ENCODE results near the gene RGS8.

DNA sequence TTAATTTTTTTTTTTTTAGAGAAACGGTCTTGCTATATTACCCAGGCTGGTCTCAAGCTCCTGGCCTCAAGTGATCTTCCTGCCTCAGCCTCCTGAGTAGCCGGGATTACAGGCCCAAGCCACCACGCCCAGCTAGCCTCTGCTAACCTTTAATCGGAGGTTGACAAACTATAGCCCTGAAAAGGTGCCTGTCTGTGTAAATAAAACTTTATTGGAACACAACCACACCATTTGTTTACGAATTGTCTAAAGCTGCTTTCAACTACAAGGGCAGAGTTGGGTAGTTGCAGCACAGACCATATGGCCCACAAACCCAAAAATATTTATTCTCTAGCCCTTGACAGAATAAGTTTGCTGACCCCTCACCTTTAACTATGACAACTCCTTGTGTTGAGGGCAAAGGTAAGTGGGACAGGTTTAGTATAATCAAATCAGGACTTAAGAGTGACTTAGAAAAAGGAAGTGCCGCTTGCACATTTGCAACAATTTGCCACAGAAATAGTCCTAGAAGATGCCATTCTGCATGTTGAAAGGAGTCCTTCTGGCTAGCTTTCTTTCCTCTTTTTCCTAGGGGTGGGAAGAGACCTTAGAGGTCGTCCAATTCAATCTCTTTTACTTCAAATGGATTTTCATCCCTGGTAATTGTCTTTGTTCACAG is 16.4 kb downstream of the RGS8 start:
- no peak for TF ChIP-seq CTCF (IDR thresholded peaks at IDR 0.05)
- TF ChIP-seq POLR2A (IDR thresholded peaks at IDR 0.05): no peak
